Liver (tissue), 9 donors: ENCODE measurements around the gene KIF23. TPM values are rescaled to one million over a fixed set of nuclear protein-coding genes. Genes with fewer than 3 reads are reported as not detected.

Source experiments
- DNase-seq: peaks from one replicate; pipeline ENCODE4 v3.0.0-alpha.2; 2017; ENCODE audit warnings: low spot score
- H3K27ac ChIP-seq, 2 donors: one replicate each; pipeline ENCODE4 v1.7.0; 2013; ENCODE audit warnings: inconsistent platforms in 2 of 2, low read length in 2 of 2, control low read depth in 1 of 2, low read depth in 1 of 2, mild to moderate bottlenecking in 1 of 2
- H3K27me3 ChIP-seq, 4 donors: one replicate each; pipeline versions ENCODE4 v1.6.1 to v1.7.0; 2013; ENCODE audit warnings: low read length in 3 of 4, inconsistent platforms in 1 of 4, mild to moderate bottlenecking in 1 of 4, moderate library complexity in 1 of 4; ENCODE audit not compliant: control insufficient read depth in 4 of 4, insufficient read depth in 4 of 4
- H3K36me3 ChIP-seq, 4 donors: one replicate each; pipeline versions ENCODE4 v1.6.1 to v1.7.0; 2013; ENCODE audit warnings: low read length in 3 of 4, mild to moderate bottlenecking in 3 of 4, low read depth in 1 of 4, moderate library complexity in 1 of 4; ENCODE audit not compliant: control insufficient read depth in 4 of 4, insufficient read depth in 3 of 4
- H3K4me1 ChIP-seq, 4 donors: one replicate each; pipeline versions ENCODE4 v1.6.1 to v1.7.0; 2013; ENCODE audit warnings: low read length in 3 of 4, mild to moderate bottlenecking in 3 of 4, moderate library complexity in 1 of 4; ENCODE audit not compliant: control insufficient read depth in 4 of 4, insufficient read depth in 4 of 4
- H3K4me3 ChIP-seq, 3 donors: one replicate each; pipeline versions ENCODE4 v1.6.1 to v1.7.0; 2013; ENCODE audit warnings: low read length in 3 of 3, control low read depth in 1 of 3, low read depth in 1 of 3, mild to moderate bottlenecking in 1 of 3
- H3K9ac ChIP-seq, 2 donors: one replicate each; pipeline ENCODE4 v1.7.0; 2013; ENCODE audit warnings: low read length in 2 of 2, mild to moderate bottlenecking in 2 of 2, moderate library complexity in 2 of 2, control low read depth in 1 of 2, low read depth in 1 of 2
- H3K9me3 ChIP-seq, 4 donors: one replicate each; pipeline versions ENCODE4 v1.6.1 to v1.7.0; 2013; ENCODE audit warnings: low read length in 3 of 4; ENCODE audit not compliant: control insufficient read depth in 4 of 4
- ATF3 ChIP-seq: IDR thresholded peaks from 2 replicates; pipeline ENCODE4 v1.6.1; 2016; ENCODE audit warnings: antibody characterized with exemption
- EGR1 ChIP-seq, 2 donors: IDR thresholded peaks; 2 replicates each; pipeline ENCODE4 v1.6.1; 2016 to 2018; ENCODE audit warnings: antibody characterized with exemption in 2 of 2, low read depth in 2 of 2
- FOXA1 ChIP-seq: IDR thresholded peaks from 2 replicates; pipeline ENCODE4 v1.6.1; 2016; ENCODE audit warnings: antibody characterized with exemption
- GABPA ChIP-seq, 2 donors: IDR thresholded peaks in 1 of 2; conservative IDR thresholded peaks in 1 of 2; 2 replicates each; pipeline ENCODE4 v1.6.1; 2016; ENCODE audit warnings: antibody characterized with exemption in 2 of 2, mild to moderate bottlenecking in 1 of 2, moderate library complexity in 1 of 2
- HNF4G ChIP-seq: IDR thresholded peaks from 2 replicates; pipeline ENCODE4 v1.6.1; 2016; ENCODE audit warnings: antibody characterized with exemption
- NR2F2 ChIP-seq: IDR thresholded peaks from 2 replicates; pipeline ENCODE4 v1.6.1; 2016; ENCODE audit warnings: antibody characterized with exemption
- RAD21 ChIP-seq, 2 donors: IDR thresholded peaks; 2 replicates each; pipeline ENCODE4 v1.6.1; 2016; ENCODE audit warnings: antibody characterized with exemption in 2 of 2, mild to moderate bottlenecking in 2 of 2
- RXRA ChIP-seq, 2 donors: IDR thresholded peaks; 2 replicates each; pipeline ENCODE4 v1.6.1; 2017 to 2018; ENCODE audit warnings: antibody characterized with exemption in 2 of 2, mild to moderate bottlenecking in 1 of 2
- SP1 ChIP-seq: IDR thresholded peaks from 2 replicates; pipeline ENCODE4 v1.6.1; 2018; ENCODE audit warnings: antibody characterized with exemption, mild to moderate bottlenecking
- TAF1 ChIP-seq: conservative IDR thresholded peaks from 2 replicates; pipeline ENCODE4 v1.6.1; 2016; ENCODE audit warnings: antibody characterized with exemption, mild to moderate bottlenecking
- YY1 ChIP-seq: IDR thresholded peaks from 2 replicates; pipeline ENCODE4 v1.6.1; 2016; ENCODE audit warnings: antibody characterized with exemption, mild to moderate bottlenecking
- WGBS: extraction: QIAGEN DNeasy Blood & Tissue Kit; methylation state at CpG from one replicate; pipeline ENCODE4 v1.1.7; 2013; 5-methylcytosine and 5-hydroxymethylcytosine counted together
- polyA plus RNA-seq, 2 donors: library from polyadenylated mRNA; stranded (reverse) in 1 of 2; unstranded in 1 of 2; fragments of 200-250 nt in 1 of 2; fragments of >200 nt in 1 of 2; fragmentation: Nextera tagmentation in 1 of 2; extraction: Ambion mirVana in 1 of 2; gene quantifications; one replicate each; pipeline versions ENCODE4 v1.2.1 to v1.2.3, GENCODE V29; 2013 to 2015
- total RNA-seq, 2 donors: library from RNA; depleted of rRNA; stranded (reverse); fragments of >200 nt; gene quantifications; one replicate each; pipeline ENCODE4 v1.2.3, GENCODE V29; 2014
- TF ChIP-seq, protein P1 (sequence below): IDR thresholded peaks from 2 replicates; pipeline ENCODE4 v1.6.1; 2016; ENCODE audit warnings: antibody characterized with exemption, mild to moderate bottlenecking
- TF ChIP-seq, protein P2 (sequence below): IDR thresholded peaks from 2 replicates; pipeline ENCODE4 v1.6.1; 2016; ENCODE audit warnings: antibody characterized with exemption
- donor health status: healthy.
- donor health status: healthy.
- donor health status: healthy.
- donor health status: healthy.
- donor health status: healthy.

KIF23 gene
- total and polyA plus RNA-seq, 4 donors = 0.25 to 32.8 (median 1.1) TPM

DNA sequence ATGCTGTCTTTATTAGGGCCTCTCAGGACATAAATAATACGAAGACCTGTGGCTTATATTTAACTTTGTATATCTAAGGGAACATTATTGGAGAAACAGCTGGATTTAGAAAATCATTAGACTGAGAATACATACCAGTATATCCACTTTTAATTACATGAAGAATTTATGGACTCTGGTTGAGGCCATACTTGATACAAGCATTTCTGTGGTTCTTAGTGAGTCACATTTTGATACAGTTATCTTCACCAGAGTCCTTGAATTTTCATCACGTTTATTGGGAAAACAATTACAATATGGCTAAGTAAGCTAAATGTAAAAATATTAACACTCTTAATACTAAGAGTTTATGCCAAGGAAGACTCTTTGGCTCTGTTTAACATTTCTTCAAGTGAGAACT is 9.9 kb downstream of the KIF23 start:
- no peak for DNase-seq
- TF ChIP-seq NR2F2 = no peak
- TF ChIP-seq HNF4G = no peak
- TF ChIP-seq GABPA (IDR thresholded peaks at IDR 0.05 in 1 of 2, conservative IDR thresholded peaks at IDR 0.05 in 1 of 2) = no peak
- no peak for TF ChIP-seq EGR1 (IDR thresholded peaks at IDR 0.05; ENCODE audit: low read depth in 2 of 2)
- no peak for TF ChIP-seq RAD21 (IDR thresholded peaks at IDR 0.05)
- WGBS = 95% methylated on average over 2 of the region's 2 CpGs
- Histone ChIP-seq H3K36me3 (no peaks in the 10 kb centered on the region), H3K9ac (no peak overlapping the region), H3K27ac (no peak overlapping the region), H3K27me3 (no peaks in the 10 kb centered on the region), H3K4me1 (no peaks in the 10 kb centered on the region), H3K9me3 (no peaks in the 10 kb centered on the region), H3K4me3 (no peak overlapping the region)

GRCh38 chr15:69424748-69425413 is 10.7 kb downstream of the KIF23 start:
- Histone ChIP-seq H3K4me3 (no peak overlapping the region), H3K9me3 (no peaks in the 10 kb centered on the region), H3K36me3 (no peaks in the 10 kb centered on the region), H3K4me1 (no peaks in the 10 kb centered on the region), H3K27me3 (no peaks in the 10 kb centered on the region), H3K9ac (no peak overlapping the region), H3K27ac (no peak overlapping the region)
- 98% methylated on average over 1 of the region's 1 CpG for WGBS
- DNase-seq = no peak
- TF ChIP-seq, protein P1, sequence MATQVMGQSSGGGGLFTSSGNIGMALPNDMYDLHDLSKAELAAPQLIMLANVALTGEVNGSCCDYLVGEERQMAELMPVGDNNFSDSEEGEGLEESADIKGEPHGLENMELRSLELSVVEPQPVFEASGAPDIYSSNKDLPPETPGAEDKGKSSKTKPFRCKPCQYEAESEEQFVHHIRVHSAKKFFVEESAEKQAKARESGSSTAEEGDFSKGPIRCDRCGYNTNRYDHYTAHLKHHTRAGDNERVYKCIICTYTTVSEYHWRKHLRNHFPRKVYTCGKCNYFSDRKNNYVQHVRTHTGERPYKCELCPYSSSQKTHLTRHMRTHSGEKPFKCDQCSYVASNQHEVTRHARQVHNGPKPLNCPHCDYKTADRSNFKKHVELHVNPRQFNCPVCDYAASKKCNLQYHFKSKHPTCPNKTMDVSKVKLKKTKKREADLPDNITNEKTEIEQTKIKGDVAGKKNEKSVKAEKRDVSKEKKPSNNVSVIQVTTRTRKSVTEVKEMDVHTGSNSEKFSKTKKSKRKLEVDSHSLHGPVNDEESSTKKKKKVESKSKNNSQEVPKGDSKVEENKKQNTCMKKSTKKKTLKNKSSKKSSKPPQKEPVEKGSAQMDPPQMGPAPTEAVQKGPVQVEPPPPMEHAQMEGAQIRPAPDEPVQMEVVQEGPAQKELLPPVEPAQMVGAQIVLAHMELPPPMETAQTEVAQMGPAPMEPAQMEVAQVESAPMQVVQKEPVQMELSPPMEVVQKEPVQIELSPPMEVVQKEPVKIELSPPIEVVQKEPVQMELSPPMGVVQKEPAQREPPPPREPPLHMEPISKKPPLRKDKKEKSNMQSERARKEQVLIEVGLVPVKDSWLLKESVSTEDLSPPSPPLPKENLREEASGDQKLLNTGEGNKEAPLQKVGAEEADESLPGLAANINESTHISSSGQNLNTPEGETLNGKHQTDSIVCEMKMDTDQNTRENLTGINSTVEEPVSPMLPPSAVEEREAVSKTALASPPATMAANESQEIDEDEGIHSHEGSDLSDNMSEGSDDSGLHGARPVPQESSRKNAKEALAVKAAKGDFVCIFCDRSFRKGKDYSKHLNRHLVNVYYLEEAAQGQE = no peak
- TF ChIP-seq RXRA (IDR thresholded peaks at IDR 0.05) = no peak
- TF ChIP-seq YY1 = no peak
- no peak for TF ChIP-seq RAD21 (IDR thresholded peaks at IDR 0.05)
- TF ChIP-seq FOXA1 = no peak
- TF ChIP-seq GABPA (IDR thresholded peaks at IDR 0.05 in 1 of 2, conservative IDR thresholded peaks at IDR 0.05 in 1 of 2) = no peak
- no peak for TF ChIP-seq ATF3
- no peak for TF ChIP-seq HNF4G
- TF ChIP-seq NR2F2 = no peak
- TF ChIP-seq SP1 = no peak
- TF ChIP-seq, protein P2, sequence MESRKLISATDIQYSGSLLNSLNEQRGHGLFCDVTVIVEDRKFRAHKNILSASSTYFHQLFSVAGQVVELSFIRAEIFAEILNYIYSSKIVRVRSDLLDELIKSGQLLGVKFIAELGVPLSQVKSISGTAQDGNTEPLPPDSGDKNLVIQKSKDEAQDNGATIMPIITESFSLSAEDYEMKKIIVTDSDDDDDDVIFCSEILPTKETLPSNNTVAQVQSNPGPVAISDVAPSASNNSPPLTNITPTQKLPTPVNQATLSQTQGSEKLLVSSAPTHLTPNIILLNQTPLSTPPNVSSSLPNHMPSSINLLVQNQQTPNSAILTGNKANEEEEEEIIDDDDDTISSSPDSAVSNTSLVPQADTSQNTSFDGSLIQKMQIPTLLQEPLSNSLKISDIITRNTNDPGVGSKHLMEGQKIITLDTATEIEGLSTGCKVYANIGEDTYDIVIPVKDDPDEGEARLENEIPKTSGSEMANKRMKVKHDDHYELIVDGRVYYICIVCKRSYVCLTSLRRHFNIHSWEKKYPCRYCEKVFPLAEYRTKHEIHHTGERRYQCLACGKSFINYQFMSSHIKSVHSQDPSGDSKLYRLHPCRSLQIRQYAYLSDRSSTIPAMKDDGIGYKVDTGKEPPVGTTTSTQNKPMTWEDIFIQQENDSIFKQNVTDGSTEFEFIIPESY = no peak
- TF ChIP-seq TAF1 = no peak
- no peak for TF ChIP-seq EGR1 (IDR thresholded peaks at IDR 0.05; ENCODE audit: low read depth in 2 of 2)
